Suppressor macrophage (primary cell): ENCODE results near the gene CLDN3.
"Not testable (repeated sequence)": the region's sequence is repeated elsewhere in the genome, so short reads cannot be mapped to it uniquely, and the experiment has no call there.

Experiments
- DNase-seq, 4 experiments: peaks; one replicate each; pipeline ENCODE4 v3.0.0-alpha.2; 2020 to 2022

The CLDN3 gene

GRCh38 chr7:73736885-73737284 lies 33.2 kb downstream of the CLDN3 start:
- no peak for DNase-seq

- DNase-seq = no peak
Measured at GRCh38 chr7:73735528-73735905, 34.6 kb downstream of the CLDN3 start.

- DNase-seq = peak; percentile 85 to 96 (median 86)
Measured at GRCh38 chr7:73734619-73735527, 35.2 kb downstream of the CLDN3 start.

- no peak for DNase-seq
Measured at GRCh38 chr7:73732397-73732796, 37.7 kb downstream of the CLDN3 start.

GRCh38 chr7:73730485-73730884 lies 39.6 kb downstream of the CLDN3 start:
- DNase-seq = no peak

GRCh38 chr7:73728551-73728950 lies 41.5 kb downstream of the CLDN3 start:
- no peak for DNase-seq

GRCh38 chr7:73727952-73728351 lies 42.1 kb downstream of the CLDN3 start:
- DNase-seq = peak in 1 of 4 experiments; percentile 51

GRCh38 chr7:73726083-73726466 lies 44.0 kb downstream of the CLDN3 start:
- DNase-seq = no peak

GRCh38 chr7:73723813-73724212 lies 46.3 kb downstream of the CLDN3 start:
- no peak for DNase-seq

GRCh38 chr7:73722785-73723184 lies 47.3 kb downstream of the CLDN3 start:
- no peak for DNase-seq

- DNase-seq = not testable (repeated sequence)
Measured at GRCh38 chr7:73722182-73722581, 47.9 kb downstream of the CLDN3 start.

- DNase-seq = no peak
Measured at GRCh38 chr7:73721377-73721817, 48.7 kb downstream of the CLDN3 start.

- not testable (repeated sequence) for DNase-seq
Measured at GRCh38 chr7:73720443-73720842, 49.6 kb downstream of the CLDN3 start.

- DNase-seq = no peak
Measured at GRCh38 chr7:73719806-73720169, 50.3 kb downstream of the CLDN3 start.
